ENCODE measurements around the gene DHX38. TPM values are rescaled to one million over a fixed set of nuclear protein-coding genes. Genes with fewer than 3 reads are reported as not detected.

Gene DHX38
- total RNA-seq, 1 experiment from 2014 or later = 71.0 TPM

- no peak for DNase-seq (ENCODE audit: low read depth, low spot score)
- H3K27ac ChIP-seq (ENCODE audit: low read depth, low read length) = no peak overlapping the region
- CTCF ChIA-PET = no interaction called here
Observed at GRCh38 chr16:72109966-72110530, 16.4 kb downstream of the DHX38 start.

More at GRCh38 chr16:72109966-72110530, 16.4 kb downstream of the DHX38 start:
- H3K27me3 ChIP-seq (ENCODE audit: insufficient read depth, low read length) = no peaks in the 10 kb centered on the region
- no peaks in the 10 kb centered on the region for H3K9me3 ChIP-seq (ENCODE audit: control insufficient read depth in 1 of 2, insufficient read depth in 1 of 2, low read depth in 1 of 2, low read length in 2 of 2)
- no peaks in the 10 kb centered on the region for H4K20me1 ChIP-seq (ENCODE audit: insufficient read depth)
- no peak for ATAC-seq
- no peak overlapping the region for H3K4me3 ChIP-seq (replicated peaks in 1 of 2; ENCODE audit: low read depth in 1 of 2, low read length in 2 of 2)
- no peaks in the 10 kb centered on the region for H3K79me2 ChIP-seq (ENCODE audit: insufficient read depth, low read length)
- ChIA-PET POLR2A (no interaction called here), RAD21 (ENCODE audit: low non-redundant PET in 1 of 2, low total read pairs in 2 of 2, uncharacterized antibody in 2 of 2, unreplicated experiment in 2 of 2) (no interaction called here)
- no peak for TF ChIP-seq FOSL1 (IDR thresholded peaks at IDR 0.05; ENCODE audit: low read depth)
- no peak for TF ChIP-seq CTCF (IDR thresholded peaks at IDR 0.05 in 2 of 3, conservative IDR thresholded peaks at IDR 0.05 in 1 of 3; ENCODE audit: borderline replicate concordance in 1 of 3, insufficient read depth in 1 of 3, low read depth in 2 of 3, low read length in 2 of 3)
- no peak for TF ChIP-seq EZH2 (IDR thresholded peaks at IDR 0.05)
- intact Hi-C loops (cut with micrococcal nuclease) = no loop called here
- no peaks in the 10 kb centered on the region for H3K4me1 ChIP-seq (ENCODE audit: control insufficient read depth in 1 of 2, insufficient read depth in 2 of 2, low read length in 2 of 2)
- BruUV-seq (replicated peaks) = no TSS peak
- no peak overlapping the region for H3K9ac ChIP-seq (ENCODE audit: low read length)
- H2AFZ ChIP-seq (ENCODE audit: low read depth, low read length, poor library complexity, severe bottlenecking) = no peak overlapping the region
- no peak overlapping the region for H3K4me2 ChIP-seq (ENCODE audit: low read length)
- peaks cover 30 to 39% of the 10 kb centered on the region in 2 experiments for H3K36me3 ChIP-seq (ENCODE audit: control insufficient read depth in 1 of 2, insufficient read depth in 2 of 2, low read length in 2 of 2)
- no peaks in the 10 kb centered on the region for H3K9me2 ChIP-seq (ENCODE audit: insufficient read depth)

All from HCT116 (cell line).